DND-41 (cell line): ENCODE data around the gene UBXN10.

Experiments used
- ATAC-seq: fragments of 200-7000 bp; cut with Tn5 transposase; 3 replicates; pipeline ENCODE4 v1.9.1; 2021; ENCODE audit warnings: low read depth; ENCODE audit not compliant: insufficient read depth
- DNase-seq: peaks from one replicate; pipeline ENCODE4 v3.0.0-alpha.2; 2020
- H2AFZ ChIP-seq: 2 replicates; pipeline ENCODE4 v1.6.0; 2012; ENCODE audit warnings: low read depth, low read length
- H3K27ac ChIP-seq: 2 replicates; pipeline ENCODE4 v1.5.1; 2012; ENCODE audit warnings: low read length, inconsistent platforms
- H3K27me3 ChIP-seq: fragments of 200-600 bp; sonication (generic); 2 replicates; pipeline ENCODE4 v1.6.0; 2012; ENCODE audit warnings: low read length, mild to moderate bottlenecking, inconsistent platforms; ENCODE audit not compliant: insufficient read depth, poor library complexity
- H3K36me3 ChIP-seq: 2 replicates; pipeline ENCODE4 v1.5.1; 2012; ENCODE audit warnings: low read length, inconsistent platforms; ENCODE audit not compliant: insufficient read depth
- H3K4me1 ChIP-seq: 2 replicates; pipeline ENCODE4 v1.5.1; 2012; ENCODE audit warnings: mild to moderate bottlenecking, low read length; ENCODE audit not compliant: insufficient read depth
- H3K4me2 ChIP-seq: 2 replicates; pipeline ENCODE4 v1.6.0; 2012; ENCODE audit warnings: mild to moderate bottlenecking, moderate library complexity, low read length, inconsistent platforms; ENCODE audit not compliant: insufficient read depth
- H3K4me3 ChIP-seq, 2 experiments: fragments of 200-600 bp in 1 of 2; shearing (Covaris generic) in 1 of 2; 2 replicates each; pipeline ENCODE4 v1.5.1; 2012 to 2016; ENCODE audit warnings: inconsistent platforms in 2 of 2, low read length in 2 of 2, mild to moderate bottlenecking in 2 of 2, low read depth in 1 of 2, moderate library complexity in 1 of 2
- H3K79me2 ChIP-seq: 2 replicates; pipeline ENCODE4 v1.6.0; 2012; ENCODE audit warnings: low read length, inconsistent platforms; ENCODE audit not compliant: insufficient read depth
- H3K9ac ChIP-seq: 2 replicates; pipeline ENCODE4 v1.6.0; 2012; ENCODE audit warnings: low read depth, mild to moderate bottlenecking, inconsistent platforms, low read length, moderate library complexity
- H3K9me3 ChIP-seq: 2 replicates; pipeline ENCODE4 v1.5.1; 2012; ENCODE audit warnings: low read length, moderate library complexity, mild to moderate bottlenecking, inconsistent platforms; ENCODE audit not compliant: insufficient read depth, severe bottlenecking
- H4K20me1 ChIP-seq: 2 replicates; pipeline ENCODE4 v1.6.0; 2012; ENCODE audit warnings: low read length; ENCODE audit not compliant: insufficient read depth
- CTCF ChIP-seq: IDR thresholded peaks from 2 replicates; pipeline ENCODE4 v1.5.1; 2012; ENCODE audit warnings: borderline replicate concordance, low read length, moderate library complexity, mild to moderate bottlenecking; ENCODE audit not compliant: poor library complexity, severe bottlenecking; ENCODE audit errors: extremely low read depth
- EZH2 ChIP-seq: IDR thresholded peaks from 3 replicates; pipeline ENCODE4 v1.6.1; 2012; ENCODE audit warnings: borderline replicate concordance, low read depth, mild to moderate bottlenecking, moderate library complexity, low read length, inconsistent platforms; ENCODE audit not compliant: severe bottlenecking

Gene UBXN10

GRCh38 chr1:20152599-20152930, 33.3 kb upstream of the UBXN10 start:
- no peak overlapping the region for H2AFZ ChIP-seq

GRCh38 chr1:20153000-20153418, 32.9 kb upstream of the UBXN10 start:
- Histone ChIP-seq H3K4me3 (no peak overlapping the region), H3K79me2 (no peaks in the 10 kb centered on the region), H3K36me3 (no peaks in the 10 kb centered on the region), H3K9ac (no peak overlapping the region), H3K27me3 (no peaks in the 10 kb centered on the region), H3K4me2 (no peak overlapping the region), H2AFZ (no peak overlapping the region), H3K27ac (no peak overlapping the region), H3K4me1 (peaks cover 9% of the 10 kb centered on the region), H3K9me3 (no peaks in the 10 kb centered on the region), H4K20me1 (no peaks in the 10 kb centered on the region)
- TF ChIP-seq CTCF (no peak), EZH2 (no peak)
- no peak for ATAC-seq
- no peak for DNase-seq

More at GRCh38 chr1:20152599-20152930, 33.3 kb upstream of the UBXN10 start:
- Histone ChIP-seq H3K27me3 (no peaks in the 10 kb centered on the region), H3K4me3 (no peak overlapping the region), H3K36me3 (no peaks in the 10 kb centered on the region), H4K20me1 (no peaks in the 10 kb centered on the region), H3K4me2 (0 out of 2 replicates have a peak overlapping the region, but pooled peaks have one; percentile 51), H3K4me1 (peaks cover 9% of the 10 kb centered on the region), H3K9ac (no peak overlapping the region), H3K79me2 (no peaks in the 10 kb centered on the region), H3K27ac (no peak overlapping the region), H3K9me3 (no peaks in the 10 kb centered on the region)
- peak; percentile 34; the same call in 2 of the 3 replicates for ATAC-seq
- DNase-seq: no peak
- no peak for TF ChIP-seq EZH2
- no peak for TF ChIP-seq CTCF

- Histone ChIP-seq H3K4me2 (no peak overlapping the region), H3K79me2 (no peaks in the 10 kb centered on the region), H3K27me3 (no peaks in the 10 kb centered on the region), H3K4me1 (peaks cover 9% of the 10 kb centered on the region), H3K36me3 (no peaks in the 10 kb centered on the region), H4K20me1 (no peaks in the 10 kb centered on the region), H3K27ac (no peak overlapping the region), H2AFZ (no peak overlapping the region), H3K9me3 (peaks cover 10% of the 10 kb centered on the region), H3K4me3 (no peak overlapping the region), H3K9ac (no peak overlapping the region)
- DNase-seq: no peak
- TF ChIP-seq CTCF (no peak), EZH2 (no peak)
- no peak for ATAC-seq
These were observed 31.5 kb upstream of the UBXN10 start for GRCh38 chr1:20154301-20154831.
